Measurements from ENCODE around the gene MTUS2. TPM values are rescaled to one million over a fixed set of nuclear protein-coding genes. Genes with fewer than 3 reads are reported as not detected.
A peak's percentile ranks its signal among the peaks of the same experiment; 100 is the strongest.
"Not testable (repeated sequence)": the region's sequence is repeated elsewhere in the genome, so short reads cannot be mapped to it uniquely, and the experiment has no call there.

The MTUS2 gene
- polyA plus RNA-seq, 6 donors from 2014 or later, result 0.06 TPM; not detected in 5

DNA sequence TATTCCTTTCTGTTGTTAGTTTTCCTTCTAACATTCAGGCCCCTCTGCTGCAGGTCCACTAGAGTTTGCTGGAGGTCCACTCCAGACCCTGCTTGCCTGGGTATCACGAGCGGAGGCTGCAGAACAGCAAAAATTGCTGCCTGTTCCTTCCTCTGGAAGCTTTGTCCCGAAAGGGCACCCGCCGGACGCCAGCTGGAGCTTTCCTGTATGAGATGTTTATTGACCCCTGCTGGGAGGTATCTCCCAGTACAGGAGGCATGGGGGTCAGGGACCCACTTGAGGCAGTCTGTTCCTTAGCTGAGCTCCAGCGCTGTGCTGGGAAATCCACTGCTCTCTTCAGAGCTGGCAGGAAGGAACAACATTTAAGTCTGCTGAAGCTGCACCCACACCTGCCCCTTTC is 516.2 kb downstream of the MTUS2 start:
- Mint-ChIP-seq H3K27me3 (peaks cover 8 to 17% (median 13%) of the 10 kb centered on the region in 3 donors), H3K4me3 (no peak overlapping the region), H3K4me1 (no peaks in the 10 kb centered on the region), H3K9me3 (peaks cover 6 to 39% (median 23%) of the 10 kb centered on the region in 7 donors), H3K27ac (no peak overlapping the region), H3K36me3 (peaks cover 7 to 21% of the 10 kb centered on the region in 2 donors)
- DNase-seq (no peak), ATAC-seq (ENCODE audit: low read depth in 2 of 2) (no peak)

DNA sequence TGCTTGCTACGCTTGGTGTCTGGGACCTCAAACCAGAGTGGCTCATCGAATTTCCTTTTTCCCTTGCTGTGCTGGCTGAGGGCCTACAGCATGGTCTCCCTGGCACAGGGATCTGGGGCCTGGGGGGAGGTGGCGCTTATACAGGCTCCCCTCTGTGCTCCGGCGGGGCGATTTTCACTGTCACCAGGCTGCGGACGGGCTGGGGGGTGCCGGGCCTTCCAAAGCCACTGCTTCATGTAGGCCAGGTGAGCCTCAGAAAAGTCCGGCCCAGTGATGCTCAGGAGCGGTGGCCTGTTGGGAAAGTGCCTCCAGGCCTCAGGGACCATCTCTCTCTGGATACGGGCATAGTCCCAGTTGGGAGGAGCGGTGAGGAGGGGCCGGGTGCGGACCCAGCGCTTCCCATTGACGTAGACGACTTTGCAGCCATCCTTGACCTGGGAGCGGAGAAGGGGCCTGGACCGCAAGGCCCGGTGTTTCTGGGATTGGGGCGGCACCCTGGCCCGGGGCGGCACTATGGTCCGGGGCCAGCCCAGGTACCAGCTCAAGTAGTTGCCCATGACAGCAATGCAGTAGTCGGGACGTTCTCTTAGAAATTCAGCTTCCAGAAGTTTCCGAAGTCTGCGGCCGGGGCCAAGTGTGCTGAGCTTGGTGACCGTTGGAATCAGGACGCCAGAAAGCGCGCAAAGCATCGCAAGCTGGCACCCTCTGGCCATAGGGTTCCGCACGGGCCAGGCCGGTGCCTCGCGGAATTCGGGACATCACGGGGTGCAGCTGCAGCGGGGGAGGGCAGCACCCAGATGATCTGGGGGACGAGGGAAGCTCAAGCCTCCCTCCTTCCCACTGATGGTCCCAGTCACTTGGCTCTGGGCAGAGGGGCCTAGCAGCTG is 519.5 kb downstream of the MTUS2 start:
- Mint-ChIP-seq H3K36me3 (peaks cover 7 to 13% of the 10 kb centered on the region in 2 donors), H3K4me1 (no peaks in the 10 kb centered on the region), H3K9me3 (peaks cover 6 to 43% (median 20%) of the 10 kb centered on the region in 7 donors), H3K27ac (no peak overlapping the region), H3K27me3 (peaks cover 0 to 12% (median 5%) of the 10 kb centered on the region in 3 donors), H3K4me3 (no peak overlapping the region)
- ATAC-seq (ENCODE audit: low read depth in 2 of 2) (no peak), DNase-seq (no peak)

DNA sequence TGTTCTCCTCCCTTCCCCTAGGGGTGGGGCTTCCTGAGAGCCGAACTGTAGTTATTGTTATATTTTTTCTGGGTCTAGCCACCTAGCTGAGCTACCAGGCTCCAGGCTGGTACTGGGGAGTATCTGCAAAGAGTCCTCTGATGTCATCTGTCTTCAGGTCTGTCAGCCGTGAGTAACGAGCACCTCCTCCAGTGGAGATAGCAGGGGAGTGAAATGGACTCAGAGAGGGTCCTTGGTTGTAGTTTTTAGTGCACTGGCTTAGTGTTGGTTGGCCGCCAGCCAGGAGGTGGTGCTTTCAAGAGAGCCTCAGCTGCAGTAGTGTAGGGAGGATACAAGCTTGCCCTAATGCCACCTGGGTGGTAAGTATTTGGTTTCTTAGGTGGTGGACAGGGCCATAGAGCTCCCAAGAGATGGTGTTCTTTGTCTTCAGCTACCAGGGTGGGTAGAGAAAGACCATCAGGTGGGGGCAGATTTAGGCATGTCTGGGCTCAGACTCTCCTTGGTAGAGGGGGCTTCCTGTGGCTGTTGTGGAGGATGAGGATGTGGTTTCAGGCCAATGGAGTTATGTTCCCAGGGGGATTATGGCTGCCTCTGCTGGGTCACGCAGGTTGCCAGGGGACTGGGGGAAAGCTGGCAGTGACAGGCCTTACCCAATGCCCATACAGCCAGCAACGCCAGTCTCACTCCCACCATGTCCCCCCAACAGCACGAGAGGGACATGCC is 525.9 kb downstream of the MTUS2 start:
- DNase-seq; H3K36me3 Mint-ChIP-seq; H3K27ac Mint-ChIP-seq; ATAC-seq (ENCODE audit: low read depth in 2 of 2): not testable (repeated sequence)
- Mint-ChIP-seq H3K4me3 (peak overlapping the region in 1 of 8 donors; percentile 29), H3K27me3 (peaks cover 26 to 41% (median 31%) of the 10 kb centered on the region in 3 donors), H3K9me3 (peaks cover 0 to 23% (median 11%) of the 10 kb centered on the region in 7 donors), H3K4me1 (peaks cover 0 to 10% (median 4%) of the 10 kb centered on the region in 3 donors)

DNA sequence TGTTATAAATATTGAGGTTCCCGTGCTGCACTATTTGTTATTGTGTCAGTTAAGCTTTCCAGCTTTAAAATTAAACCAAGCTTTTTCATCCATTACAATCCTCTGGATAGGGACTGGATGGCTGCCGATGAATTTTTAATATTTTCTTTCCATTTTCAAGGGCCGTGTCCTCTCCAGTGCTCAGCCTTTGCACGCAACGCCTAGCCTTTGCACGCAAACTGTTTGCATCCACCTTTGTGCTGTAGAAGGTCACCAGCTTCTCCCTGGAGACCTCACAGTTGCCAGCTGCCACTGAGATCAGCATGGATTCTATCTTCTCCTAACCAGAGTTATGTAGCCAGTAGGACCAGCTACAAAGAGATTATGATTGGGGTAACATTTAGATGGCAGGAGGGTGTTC is 534.9 kb downstream of the MTUS2 start:
- Mint-ChIP-seq H3K4me3 (no peak overlapping the region), H3K27me3 (peaks cover 55 to 61% (median 56%) of the 10 kb centered on the region in 3 donors), H3K36me3 (no peaks in the 10 kb centered on the region), H3K27ac (no peak overlapping the region), H3K4me1 (peaks cover 0 to 4% (median 0%) of the 10 kb centered on the region in 3 donors), H3K9me3 (peaks cover 0 to under 1% (median 0%) of the 10 kb centered on the region in 7 donors)
- ATAC-seq (ENCODE audit: low read depth in 2 of 2) (no peak), DNase-seq (no peak)

DNA sequence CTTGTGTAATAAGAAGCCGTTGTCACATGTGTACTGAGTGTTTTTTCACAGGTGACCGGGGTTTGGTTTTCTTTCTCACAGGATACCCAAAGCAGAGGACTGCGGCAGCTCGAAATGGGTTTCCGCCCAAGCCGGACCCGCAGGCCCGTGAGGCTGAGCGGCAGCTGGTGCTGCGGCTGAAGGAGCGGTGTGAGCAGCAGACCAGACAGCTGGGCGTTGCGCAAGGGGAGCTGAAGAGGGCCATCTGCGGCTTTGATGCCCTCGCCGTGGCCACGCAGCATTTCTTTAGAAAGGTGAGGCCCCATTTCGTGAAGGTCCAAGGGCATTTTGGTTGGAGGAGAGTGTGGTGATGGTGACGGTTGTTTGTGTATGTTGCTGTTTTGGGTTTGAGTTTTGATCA is 539.0 kb downstream of the MTUS2 start:
- H3K36me3 Mint-ChIP-seq, result no peaks in the 10 kb centered on the region
- H3K9me3 Mint-ChIP-seq, result no peaks in the 10 kb centered on the region
- no peak for ATAC-seq (ENCODE audit: low read depth in 2 of 2)
- peaks cover 36 to 41% (median 38%) of the 10 kb centered on the region in 3 donors for H3K27me3 Mint-ChIP-seq
- no peak overlapping the region for H3K4me3 Mint-ChIP-seq
- H3K27ac Mint-ChIP-seq, result no peak overlapping the region
- DNase-seq, result no peak
- peaks cover 0 to 4% (median 4%) of the 10 kb centered on the region in 3 donors for H3K4me1 Mint-ChIP-seq

DNA sequence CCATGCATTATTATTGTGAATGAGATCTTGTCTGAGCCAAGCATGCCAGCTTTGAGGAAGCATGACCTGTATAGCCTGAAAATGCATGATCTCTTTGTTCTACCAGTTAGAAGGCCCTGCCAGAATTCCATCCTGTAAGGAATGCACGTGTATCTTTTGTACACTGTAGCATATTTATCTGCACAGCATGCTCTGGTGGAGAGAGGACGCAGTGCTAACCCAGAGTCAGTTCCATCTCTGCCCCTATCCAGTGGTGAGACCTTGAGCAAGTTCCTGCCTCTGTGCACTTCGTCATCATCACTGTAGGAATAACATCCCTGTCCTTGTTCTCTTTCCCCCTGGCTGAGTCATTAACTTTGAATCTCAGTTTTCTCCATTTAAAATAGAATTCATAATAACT is 541.6 kb downstream of the MTUS2 start:
- DNase-seq, result no peak
- ATAC-seq (ENCODE audit: low read depth in 2 of 2), result no peak
- peaks cover 0 to 4% (median 4%) of the 10 kb centered on the region in 3 donors for H3K4me1 Mint-ChIP-seq
- H3K27me3 Mint-ChIP-seq, result peaks cover 17 to 25% (median 19%) of the 10 kb centered on the region in 3 donors
- peaks cover 0 to 4% (median 0%) of the 10 kb centered on the region in 7 donors for H3K9me3 Mint-ChIP-seq
- no peak overlapping the region for H3K4me3 Mint-ChIP-seq
- H3K27ac Mint-ChIP-seq, result no peak overlapping the region
- no peaks in the 10 kb centered on the region for H3K36me3 Mint-ChIP-seq

DNA sequence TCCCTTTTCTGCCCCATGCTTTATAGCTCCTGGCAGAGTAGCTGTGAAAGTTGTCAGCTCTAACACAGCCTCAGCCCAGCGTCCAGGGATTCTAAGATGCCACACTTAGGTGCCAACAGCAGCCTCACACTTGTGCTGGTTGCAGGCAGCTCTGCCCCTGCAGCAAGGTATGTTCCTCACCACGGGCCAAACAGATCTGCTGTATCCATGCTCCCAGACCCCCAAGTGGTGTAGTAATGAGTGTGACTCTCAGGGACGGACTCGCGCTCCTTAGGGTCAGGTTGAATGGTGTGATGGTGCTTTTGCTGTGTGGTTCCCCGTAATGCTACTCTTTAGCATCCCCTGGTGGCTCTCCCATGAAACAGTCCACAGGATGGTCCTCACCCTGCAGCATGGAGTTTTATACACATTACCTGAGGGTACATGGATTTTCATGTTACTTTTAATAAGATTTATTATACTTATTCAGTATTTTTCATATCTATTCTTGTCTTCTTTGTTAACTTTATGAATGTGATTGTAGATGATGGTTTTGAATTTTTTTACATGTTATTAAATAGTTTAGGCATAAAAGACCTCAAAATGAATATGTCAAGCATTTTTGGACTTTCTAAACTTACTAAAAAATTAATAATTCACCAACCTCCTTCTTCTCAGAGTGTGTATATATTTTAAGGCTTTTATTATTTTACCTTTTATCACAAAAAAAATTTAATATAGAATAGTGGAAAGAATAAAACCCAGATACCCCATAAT is 542.9 kb downstream of the MTUS2 start:
- Mint-ChIP-seq H3K27me3 (peaks cover 10 to 18% (median 16%) of the 10 kb centered on the region in 3 donors), H3K4me1 (peaks cover 0 to 4% (median 4%) of the 10 kb centered on the region in 3 donors), H3K9me3 (peaks cover 0 to 4% (median 0%) of the 10 kb centered on the region in 7 donors), H3K4me3 (no peak overlapping the region), H3K27ac (peak overlapping the region in 2 of 6 donors; percentile 12 to 27), H3K36me3 (no peaks in the 10 kb centered on the region)
- ATAC-seq (ENCODE audit: low read depth in 2 of 2) (peak; percentile 70 to 89), DNase-seq (peak; percentile 29)

DNA sequence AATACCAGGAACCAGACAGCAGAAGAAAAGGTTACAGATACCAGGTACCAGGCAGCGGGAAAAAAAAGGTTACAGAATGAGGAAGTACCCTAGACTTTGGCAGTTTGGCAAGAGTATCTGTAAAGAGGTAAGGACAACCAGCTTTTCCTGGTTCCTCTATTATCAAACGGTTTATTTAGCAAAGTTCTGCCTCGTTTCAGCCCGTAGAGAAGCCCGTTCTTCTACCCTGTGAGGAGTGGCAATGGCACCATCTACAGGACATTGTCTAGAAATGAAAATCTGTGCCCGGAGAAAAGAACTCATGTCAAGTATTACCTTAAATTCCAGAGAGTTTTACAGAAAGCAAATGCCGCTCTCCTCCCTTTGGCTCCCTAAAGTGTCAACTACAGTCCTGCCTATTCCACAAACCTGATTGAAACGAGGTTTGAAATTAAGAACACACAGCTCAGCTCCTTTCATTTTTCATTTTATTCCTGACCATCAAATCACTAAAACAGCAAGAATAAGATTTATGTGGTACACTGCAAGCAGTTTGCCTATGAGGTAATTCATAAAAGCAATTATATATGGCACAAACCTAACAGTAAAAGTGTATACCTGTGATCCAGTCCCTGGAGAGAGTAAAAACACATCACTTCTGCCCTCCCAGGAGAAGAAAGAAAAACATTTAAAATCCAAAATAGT is 549.1 kb downstream of the MTUS2 start:
- Mint-ChIP-seq H3K4me3 (no peak overlapping the region), H3K27ac (peak overlapping the region in 1 of 6 donors; percentile 17), H3K36me3 (no peaks in the 10 kb centered on the region), H3K4me1 (peaks cover 0 to 12% (median 4%) of the 10 kb centered on the region in 3 donors), H3K9me3 (peaks cover 0 to 6% (median 0%) of the 10 kb centered on the region in 7 donors), H3K27me3 (peaks cover 0 to 16% (median 0%) of the 10 kb centered on the region in 3 donors)
- ATAC-seq (ENCODE audit: low read depth in 2 of 2), result peak; percentile 99 to 100
- peak; percentile 49 for DNase-seq

DNA sequence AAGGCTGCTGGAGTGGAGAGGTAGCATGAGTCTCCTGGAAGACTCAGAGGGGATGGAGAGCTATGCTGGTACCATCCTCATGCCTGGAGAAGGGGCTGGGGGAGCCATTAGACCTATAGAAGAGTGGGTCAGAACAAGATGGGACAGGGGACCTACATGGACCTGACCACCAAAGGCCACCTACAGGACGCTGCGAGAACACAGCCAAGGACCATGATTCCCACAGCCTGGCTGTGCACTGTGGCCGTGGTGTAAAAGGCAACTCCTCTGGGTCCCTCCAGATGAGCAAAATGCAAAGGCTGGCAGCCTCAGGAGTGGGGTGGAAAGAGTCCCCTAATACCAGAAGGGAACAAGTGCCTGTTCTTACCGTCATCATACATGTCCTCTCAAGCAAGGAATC is 559.1 kb downstream of the MTUS2 start:
- Mint-ChIP-seq H3K4me1 (no peaks in the 10 kb centered on the region), H3K27ac (no peak overlapping the region), H3K4me3 (no peak overlapping the region), H3K36me3 (peaks cover 0 to 9% of the 10 kb centered on the region in 2 donors), H3K9me3 (peaks cover 7 to 22% (median 10%) of the 10 kb centered on the region in 7 donors), H3K27me3 (peaks cover 21 to 46% (median 44%) of the 10 kb centered on the region in 3 donors)
- DNase-seq (no peak), ATAC-seq (ENCODE audit: low read depth in 2 of 2) (no peak)

DNA sequence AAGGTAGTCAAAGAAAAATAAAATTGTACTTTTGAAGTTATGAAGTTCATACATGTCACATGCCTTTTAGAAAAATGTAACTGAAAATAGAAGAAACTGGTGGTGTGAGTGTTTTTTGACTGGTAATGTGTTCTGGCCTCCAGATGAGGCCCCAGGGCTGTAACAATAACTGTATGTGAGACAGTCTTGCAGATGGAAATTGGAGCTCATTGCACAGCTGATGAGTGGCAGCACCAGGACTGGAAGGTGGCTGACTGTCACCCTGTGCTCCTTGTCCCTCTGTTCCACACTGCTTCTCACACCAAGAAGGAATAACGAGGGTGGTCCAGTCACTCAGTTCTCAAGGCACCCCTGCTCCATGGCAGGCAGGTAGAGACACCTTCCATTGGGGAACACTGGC is 559.7 kb downstream of the MTUS2 start:
- no peak for ATAC-seq (ENCODE audit: low read depth in 2 of 2)
- H3K4me1 Mint-ChIP-seq, result no peaks in the 10 kb centered on the region
- peaks cover 21 to 46% (median 44%) of the 10 kb centered on the region in 3 donors for H3K27me3 Mint-ChIP-seq
- no peak overlapping the region for H3K27ac Mint-ChIP-seq
- peaks cover 0 to 9% of the 10 kb centered on the region in 2 donors for H3K36me3 Mint-ChIP-seq
- no peak for DNase-seq
- H3K4me3 Mint-ChIP-seq, result no peak overlapping the region
- peaks cover 7 to 21% (median 10%) of the 10 kb centered on the region in 7 donors for H3K9me3 Mint-ChIP-seq

DNA sequence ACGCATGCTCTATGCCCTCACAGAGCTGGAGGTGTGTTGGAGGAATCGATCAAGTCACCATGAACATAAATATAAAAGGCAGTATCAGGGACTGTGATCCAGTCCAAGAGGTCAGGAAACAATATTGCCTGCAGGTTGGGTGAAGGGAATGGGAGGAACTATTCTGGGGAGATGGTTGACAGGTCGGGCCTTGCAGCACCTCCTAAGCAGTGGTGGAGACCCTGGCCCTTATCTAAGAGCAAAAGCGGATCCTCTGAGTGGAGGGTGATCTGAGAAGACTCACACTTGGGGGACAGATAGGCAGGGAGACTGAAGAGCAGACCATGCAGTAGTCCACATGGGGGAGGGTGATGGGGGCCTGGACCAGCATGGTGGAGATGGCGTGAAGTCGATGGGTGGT is 561.9 kb downstream of the MTUS2 start:
- Mint-ChIP-seq H3K9me3 (peaks cover 6 to 21% (median 10%) of the 10 kb centered on the region in 7 donors), H3K36me3 (peaks cover 0 to 9% of the 10 kb centered on the region in 2 donors), H3K27me3 (peaks cover 17 to 35% (median 34%) of the 10 kb centered on the region in 3 donors), H3K4me3 (no peak overlapping the region), H3K4me1 (no peaks in the 10 kb centered on the region), H3K27ac (peak overlapping the region in 2 of 6 donors; percentile 1 to 49)
- DNase-seq (no peak), ATAC-seq (ENCODE audit: low read depth in 2 of 2) (no peak)

DNA sequence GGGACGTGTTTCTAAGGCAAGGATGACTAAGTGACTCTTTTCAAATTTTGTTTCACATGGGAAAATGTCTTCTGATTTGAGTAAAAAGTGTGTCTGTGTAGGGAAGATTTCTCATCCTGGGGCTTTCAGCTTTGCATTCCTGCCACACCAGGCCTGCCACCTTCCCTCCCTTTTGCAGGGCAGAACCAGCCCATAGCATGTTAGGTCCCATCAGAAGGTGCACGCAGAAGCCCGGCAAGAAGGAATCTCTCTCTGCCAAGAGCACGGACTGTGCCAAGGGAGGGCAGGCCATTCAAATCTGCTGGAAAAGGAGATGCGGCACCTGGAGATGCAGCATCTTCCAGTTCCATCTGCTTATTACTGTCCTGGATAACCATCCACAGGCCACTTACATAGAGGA is 563.3 kb downstream of the MTUS2 start:
- Mint-ChIP-seq H3K36me3 (peaks cover 0 to 9% of the 10 kb centered on the region in 2 donors), H3K27me3 (peaks cover 11 to 27% (median 26%) of the 10 kb centered on the region in 3 donors), H3K4me1 (no peaks in the 10 kb centered on the region), H3K9me3 (peaks cover 6 to 21% (median 10%) of the 10 kb centered on the region in 7 donors), H3K27ac (no peak overlapping the region), H3K4me3 (no peak overlapping the region)
- no peak for ATAC-seq (ENCODE audit: low read depth in 2 of 2)
- DNase-seq, result no peak

All from naive B cell (primary cell).